GM19099 (cell line): ENCODE data around the gene FOS.

Experiments used
- POLR2A ChIP-seq: IDR thresholded peaks from 3 replicates; pipeline ENCODE4 v1.6.1; 2011; ENCODE audit warnings: low read depth; ENCODE audit not compliant: insufficient read length; ENCODE audit errors: extremely low read depth

FOS gene

GRCh38 chr14:75294649-75295033, 16.0 kb downstream of the FOS start:
- TF ChIP-seq POLR2A, result no peak

- TF ChIP-seq POLR2A, result no peak
These were observed 16.4 kb downstream of the FOS start for GRCh38 chr14:75295061-75295461.

GRCh38 chr14:75295491-75296345, 17.1 kb downstream of the FOS start:
- no peak for TF ChIP-seq POLR2A

GRCh38 chr14:75297411-75298040, 18.9 kb downstream of the FOS start:
- TF ChIP-seq POLR2A, result no peak

GRCh38 chr14:75298187-75298965, 19.7 kb downstream of the FOS start:
- TF ChIP-seq POLR2A, result no peak

- no peak for TF ChIP-seq POLR2A
These were observed 20.4 kb downstream of the FOS start for GRCh38 chr14:75299059-75299458.

- TF ChIP-seq POLR2A, result no peak
These were observed 20.9 kb downstream of the FOS start for GRCh38 chr14:75299576-75299975.

- no peak for TF ChIP-seq POLR2A
These were observed 23.2 kb downstream of the FOS start for GRCh38 chr14:75301666-75302325.

- no peak for TF ChIP-seq POLR2A
These were observed 24.8 kb downstream of the FOS start for GRCh38 chr14:75303381-75303789.

GRCh38 chr14:75306927-75307699, 28.5 kb downstream of the FOS start:
- no peak for TF ChIP-seq POLR2A

GRCh38 chr14:75307700-75308379, 29.2 kb downstream of the FOS start:
- no peak for TF ChIP-seq POLR2A

GRCh38 chr14:75310295-75311111, 31.9 kb downstream of the FOS start:
- TF ChIP-seq POLR2A, result no peak

GRCh38 chr14:75311356-75311755, 32.7 kb downstream of the FOS start:
- TF ChIP-seq POLR2A, result no peak
